Germinal center (tissue), 1 donor: ENCODE measurements around the gene PTCD2.

Experiments used
- DNase-seq: peaks from one replicate; pipeline ENCODE4 v3.0.0; 2012; ENCODE audit warnings: mixed read lengths, low spot score

The PTCD2 gene

DNA sequence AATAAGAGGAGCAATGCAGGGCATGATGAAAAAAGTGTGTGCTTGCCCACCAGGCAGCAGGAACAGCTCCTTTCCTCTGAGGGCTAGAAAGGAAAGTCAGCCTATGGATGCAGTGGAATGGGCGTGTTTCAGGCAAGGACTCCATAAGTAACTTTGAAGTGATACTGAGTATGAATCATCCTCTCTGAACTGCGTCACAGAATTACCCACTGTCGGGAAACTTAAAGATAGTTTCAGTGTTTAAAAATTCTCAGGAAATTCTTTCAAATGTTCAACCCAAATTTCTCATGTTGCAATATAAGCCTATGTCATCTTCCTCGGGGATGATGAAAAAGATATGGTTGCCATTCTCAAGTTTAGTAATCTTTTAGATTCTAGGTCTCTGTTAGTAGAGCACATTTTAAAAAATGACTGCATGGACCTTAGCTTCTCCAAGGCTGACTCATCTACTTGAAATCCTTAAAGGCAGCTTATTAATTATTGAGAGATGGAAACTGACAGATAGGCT is 27.7 kb downstream of the PTCD2 start:
- no peak for DNase-seq

GRCh38 chr5:72351376-72351775 is 31.2 kb downstream of the PTCD2 start:
- no peak for DNase-seq

DNA sequence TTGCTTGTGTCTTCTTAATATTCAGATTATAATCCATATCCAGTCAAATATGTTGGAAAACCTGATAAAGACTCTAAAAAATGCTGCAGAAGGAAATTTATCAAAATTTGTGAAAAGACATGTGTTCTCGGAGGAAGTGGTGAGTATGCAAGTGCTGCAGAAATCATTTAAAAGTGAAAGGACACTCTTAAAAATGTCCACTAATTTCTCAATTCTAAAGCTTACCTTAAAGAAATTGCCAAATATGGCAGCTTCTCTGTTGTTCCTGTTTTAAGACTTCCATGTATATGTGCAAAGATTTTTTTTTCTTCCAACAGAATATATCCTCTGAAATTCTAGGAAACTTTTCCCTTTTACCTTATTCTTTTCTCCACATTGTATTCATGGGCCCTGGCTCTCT is 32.4 kb downstream of the PTCD2 start:
- DNase-seq, result no peak

- DNase-seq, result no peak
Measured at GRCh38 chr5:72353046-72353445, 32.9 kb downstream of the PTCD2 start.

DNA sequence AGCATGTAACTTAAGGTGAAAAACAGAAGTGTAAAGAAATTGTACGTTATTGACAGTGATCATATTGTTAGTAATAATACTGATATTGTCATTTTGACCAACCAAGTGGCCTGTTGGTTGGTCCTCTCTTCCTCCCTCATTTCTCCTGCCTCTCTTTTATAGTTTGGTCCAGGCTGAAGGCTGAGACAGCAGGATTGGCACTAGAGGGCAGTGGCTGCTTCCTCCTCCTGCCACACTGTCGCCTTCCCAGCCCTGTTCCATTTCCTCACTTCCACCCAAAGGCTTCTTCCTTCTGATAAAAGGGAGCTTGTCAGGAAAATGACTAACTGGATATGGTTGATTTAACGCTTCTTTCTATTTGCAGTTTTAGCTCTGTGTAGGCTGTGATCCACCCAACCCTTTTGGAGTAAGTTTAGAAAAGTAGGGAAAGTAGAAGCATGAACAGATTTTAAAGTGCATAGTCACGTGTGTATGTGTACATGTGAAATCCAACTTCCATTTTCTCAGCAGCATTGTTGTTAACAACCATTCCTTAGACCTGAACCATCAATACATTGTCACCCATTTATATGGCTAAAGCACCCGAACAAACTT is 35.6 kb downstream of the PTCD2 start:
- DNase-seq, result no peak

GRCh38 chr5:72356361-72356760 is 36.2 kb downstream of the PTCD2 start:
- no peak for DNase-seq

GRCh38 chr5:72358925-72359324 is 38.8 kb downstream of the PTCD2 start:
- DNase-seq, result no peak

DNA sequence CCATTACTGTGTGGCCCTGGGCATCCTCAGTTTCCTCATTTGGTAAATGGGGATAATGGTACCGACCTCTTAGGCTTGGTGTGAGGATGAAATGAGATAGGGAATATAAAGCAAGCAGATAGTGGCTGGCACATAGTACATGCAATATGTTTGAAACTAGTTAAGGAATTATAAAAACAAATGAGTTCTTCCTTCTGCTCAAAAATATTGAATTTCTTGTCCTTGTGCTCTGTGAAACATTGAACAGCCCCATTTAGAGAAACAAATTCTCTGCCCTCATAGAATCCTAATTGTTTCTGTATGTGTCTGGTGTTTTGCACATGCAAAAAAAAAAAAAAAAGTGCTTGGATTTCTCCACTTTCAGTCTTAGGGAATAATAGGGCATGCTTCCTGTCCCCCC is 39.7 kb downstream of the PTCD2 start:
- DNase-seq, result no peak

GRCh38 chr5:72363166-72363802 is 43.1 kb downstream of the PTCD2 start:
- DNase-seq, result no peak

GRCh38 chr5:72364171-72364570 is 44.0 kb downstream of the PTCD2 start:
- no peak for DNase-seq

DNA sequence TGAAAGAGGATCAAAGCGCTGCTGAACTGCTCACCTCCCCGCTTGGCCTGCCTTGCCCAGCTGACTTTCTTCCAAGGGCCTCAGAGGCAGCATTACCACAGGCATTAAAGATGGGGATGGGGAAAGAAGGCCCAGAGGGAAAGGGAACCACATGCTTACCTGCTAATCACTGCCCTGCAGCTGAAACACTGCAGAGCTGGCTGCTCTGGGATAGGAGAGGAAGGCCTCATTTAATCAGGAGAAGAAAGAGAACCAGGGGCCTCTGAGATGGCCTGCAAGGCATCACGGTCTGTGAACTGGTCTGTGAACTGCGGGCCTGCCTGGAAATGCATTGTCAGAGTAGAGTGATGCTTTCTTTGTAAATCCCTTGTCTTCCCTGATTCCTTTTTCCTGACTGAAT is 44.8 kb downstream of the PTCD2 start:
- DNase-seq, result no peak

- DNase-seq, result peak; percentile 23
Measured at GRCh38 chr5:72366324-72366976, 46.3 kb downstream of the PTCD2 start.

DNA sequence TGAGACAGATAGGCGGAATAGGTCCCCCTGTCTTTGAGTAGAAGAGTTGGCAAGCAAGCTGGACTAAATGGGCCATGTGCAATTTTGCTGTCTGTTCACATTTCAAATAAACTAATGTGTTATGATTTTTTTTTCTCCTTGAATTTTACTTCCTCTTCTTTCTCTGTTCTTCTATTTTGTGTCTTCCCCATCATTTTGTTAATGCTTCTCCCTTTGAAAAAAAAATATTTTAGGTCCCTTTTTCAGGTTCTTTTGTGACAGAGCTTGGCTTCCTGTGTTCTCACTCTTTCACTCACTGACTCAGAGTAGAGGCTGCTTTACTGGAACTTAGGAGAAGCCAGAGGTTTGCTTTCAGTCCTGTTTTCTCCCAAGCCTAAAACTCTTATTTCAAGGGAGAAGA is 48.1 kb downstream of the PTCD2 start:
- no peak for DNase-seq

DNA sequence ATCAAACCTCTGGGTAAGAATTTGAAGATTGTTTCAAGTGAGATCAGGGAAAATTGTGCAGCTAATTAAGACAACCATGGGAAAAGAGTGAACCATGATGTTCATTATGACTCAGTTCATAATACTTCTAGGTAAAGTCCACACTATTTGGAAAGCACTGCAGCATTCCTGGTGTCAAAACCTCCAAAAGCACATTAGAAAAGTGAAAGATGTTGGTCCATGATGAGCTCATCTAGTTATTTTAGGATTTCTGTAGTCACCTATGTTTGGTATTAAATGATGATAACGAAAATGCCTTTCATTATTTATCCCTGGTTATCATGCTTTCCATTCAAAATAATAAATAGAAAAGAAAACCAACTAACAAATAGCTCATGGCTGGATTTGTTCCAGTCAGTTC is 49.1 kb downstream of the PTCD2 start:
- DNase-seq, result no peak

GRCh38 chr5:72369711-72370110 is 49.5 kb downstream of the PTCD2 start:
- no peak for DNase-seq

DNA sequence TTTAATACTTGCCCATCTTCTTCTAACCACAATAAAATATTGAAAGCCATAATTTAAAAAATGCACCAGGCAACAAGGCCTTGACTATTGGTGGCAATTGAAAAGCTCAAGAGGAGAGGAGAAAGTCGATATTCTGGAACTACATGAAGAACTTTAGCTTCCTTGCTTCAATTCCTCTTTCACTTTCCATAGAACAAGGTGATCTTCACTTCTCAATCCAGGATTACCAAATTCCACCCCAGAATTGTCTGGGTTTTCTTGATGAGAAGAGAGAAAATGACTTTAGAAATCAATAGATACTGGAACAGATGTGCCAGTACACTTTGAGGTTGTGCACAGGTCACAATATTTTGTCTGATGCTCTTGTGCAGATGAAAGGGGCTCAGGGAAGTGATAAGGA is 52.2 kb downstream of the PTCD2 start:
- no peak for DNase-seq

DNA sequence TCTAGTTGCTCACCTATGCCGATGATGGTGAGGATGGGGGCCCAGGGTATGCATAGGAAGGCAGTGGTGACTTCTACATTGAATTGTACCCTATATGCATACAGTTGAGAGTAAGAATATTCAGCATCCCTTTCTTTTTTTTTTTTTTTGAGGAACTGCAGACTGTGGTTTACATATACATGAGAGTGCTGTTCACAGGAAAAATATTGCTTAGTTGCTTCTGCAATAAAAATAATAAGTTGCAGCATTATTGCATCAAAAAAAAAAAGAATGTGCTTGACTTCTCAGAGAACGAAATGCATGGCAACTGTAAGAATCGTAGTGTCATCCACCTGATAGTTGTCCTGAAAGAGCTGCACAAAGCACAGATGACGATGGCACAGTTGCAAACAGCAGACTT is 52.8 kb downstream of the PTCD2 start:
- no peak for DNase-seq

- DNase-seq, result no peak
Measured at GRCh38 chr5:72374844-72375243, 54.7 kb downstream of the PTCD2 start.

DNA sequence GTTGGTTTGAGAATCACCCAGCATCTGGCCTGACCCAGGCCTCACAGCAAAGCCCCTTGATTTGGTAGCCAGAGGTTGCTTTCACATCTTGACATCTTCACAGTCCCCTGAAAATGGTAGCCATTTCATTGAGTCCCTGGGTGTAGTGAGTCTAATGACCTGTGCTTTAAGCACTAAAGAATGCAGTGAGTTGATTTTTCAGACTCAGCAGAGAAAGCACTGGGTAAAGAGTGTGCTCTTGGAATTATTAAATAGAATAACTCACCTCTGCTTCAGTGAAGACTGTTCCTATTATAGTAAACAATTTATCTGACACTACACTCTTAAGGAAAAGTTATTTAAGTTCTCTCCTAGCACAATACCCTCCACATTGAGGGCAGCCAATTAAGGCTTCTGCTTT is 56.2 kb downstream of the PTCD2 start:
- DNase-seq, result no peak

- DNase-seq, result no peak
Measured at GRCh38 chr5:72377910-72378638, 57.9 kb downstream of the PTCD2 start.

DNA sequence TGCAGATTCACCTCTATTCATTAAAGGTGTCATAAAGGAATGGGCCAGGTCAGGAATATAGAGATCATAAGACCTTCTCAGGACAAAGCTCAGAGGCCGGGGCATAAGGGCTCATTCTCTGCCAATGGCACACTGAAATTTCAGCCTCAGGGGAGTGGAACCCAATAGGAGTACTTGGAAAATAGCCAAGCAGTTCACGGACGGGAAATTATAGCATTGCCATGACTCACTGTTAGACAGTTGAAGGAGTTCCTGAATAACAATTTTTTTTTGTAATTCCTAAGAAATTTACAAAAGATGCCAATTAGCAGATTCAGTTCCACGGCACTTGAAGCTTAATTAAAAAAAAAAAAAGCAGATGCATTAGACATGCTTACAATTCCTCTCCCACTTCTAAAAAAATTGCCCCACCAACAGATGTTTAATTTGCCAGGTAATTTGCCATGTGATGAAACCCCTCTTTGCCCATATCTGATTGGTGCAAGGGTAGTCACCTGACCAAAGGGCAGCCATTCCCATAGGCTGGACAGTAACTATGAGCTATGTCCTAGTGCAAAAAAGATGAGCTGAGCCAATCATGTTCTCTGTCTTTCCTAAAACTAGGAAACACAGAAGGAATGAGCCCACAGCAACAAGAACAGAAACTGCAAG is 58.6 kb downstream of the PTCD2 start:
- DNase-seq, result no peak

- no peak for DNase-seq
Measured at GRCh38 chr5:72379936-72380335, 59.8 kb downstream of the PTCD2 start.
